CD4-positive, CD25-positive, alpha-beta regulatory T cell (primary cell): ENCODE data around the gene SRSF10. TPM values are rescaled to one million over a fixed set of nuclear protein-coding genes. Genes with fewer than 3 reads are reported as not detected.

Experiments used
- polyA plus RNA-seq, 4 donors: library from polyadenylated mRNA; unstranded; fragments of 300-500 nt; fragmentation: Illumina TruSeq; gene quantifications; one replicate each; pipeline ENCODE4 v1.2.3, GENCODE V29; 2021
- total RNA-seq: library from RNA; stranded (reverse); gene quantifications from one replicate; pipeline ENCODE4 v1.2.3, GENCODE V29; 2022

SRSF10 gene
- total and polyA plus RNA-seq, 5 donors from 2014 or later = 127 to 220 (median 150) TPM

Other genes starting within 250 kb of the SRSF10 start
- 42.0 TPM for gene ELOA, start 236.9 kb downstream of the SRSF10 start, total RNA-seq
- 10 to 100 TPM; 22.6 to 34.3 (median 29.0) TPM for gene ELOA, start 236.9 kb downstream of the SRSF10 start, polyA plus RNA-seq
- 85.8 TPM for gene PITHD1, start 201.9 kb downstream of the SRSF10 start, total RNA-seq
- gene PITHD1, start 201.9 kb downstream of the SRSF10 start, polyA plus RNA-seq = 10 to 100 TPM; 72.6 to 98.9 (median 78.1) TPM
- 50.4 TPM for gene LYPLA2, start 189.2 kb downstream of the SRSF10 start, total RNA-seq
- 100 to 1,000 TPM in 2 of 4 donors, 10 to 100 TPM in 2; 84.4 to 111 (median 100) TPM for gene LYPLA2, start 189.2 kb downstream of the SRSF10 start, polyA plus RNA-seq
- 7.0 TPM for gene GALE, start 179.6 kb downstream of the SRSF10 start, total RNA-seq
- 10 to 100 TPM in 1 of 4 donors, 1 to 10 TPM in 3; 8.0 to 10.3 (median 9.8) TPM for gene GALE, start 179.6 kb downstream of the SRSF10 start, polyA plus RNA-seq
- gene HMGCL, start 154.9 kb downstream of the SRSF10 start, total RNA-seq = 15.7 TPM
- 10 to 100 TPM; 36.3 to 40.5 (median 37.4) TPM for gene HMGCL, start 154.9 kb downstream of the SRSF10 start, polyA plus RNA-seq
- 5.3 TPM for gene FUCA1, start 112.0 kb downstream of the SRSF10 start, total RNA-seq
- 10 to 100 TPM; 10.3 to 22.6 (median 17.0) TPM for gene FUCA1, start 112.0 kb downstream of the SRSF10 start, polyA plus RNA-seq
- 0.15 TPM for gene CNR2, start 67.0 kb downstream of the SRSF10 start, total RNA-seq
- gene CNR2, start 67.0 kb downstream of the SRSF10 start, polyA plus RNA-seq = under 1 TPM in 2 of 4 donors, not detected in 2; 0.03 to 0.05 TPM
- gene PNRC2, start 20.5 kb downstream of the SRSF10 start, total RNA-seq = 126 TPM
- 100 to 1,000 TPM; 123 to 149 (median 141) TPM for gene PNRC2, start 20.5 kb downstream of the SRSF10 start, polyA plus RNA-seq
- not detected for gene MYOM3, start 131.8 kb upstream of the SRSF10 start, total RNA-seq
- gene MYOM3, start 131.8 kb upstream of the SRSF10 start, polyA plus RNA-seq = not detected
- gene IL22RA1, start 162.8 kb upstream of the SRSF10 start, total RNA-seq = not detected
- gene IL22RA1, start 162.8 kb upstream of the SRSF10 start, polyA plus RNA-seq = not detected
- 2.8 TPM for gene IFNLR1, start 207.0 kb upstream of the SRSF10 start, total RNA-seq
- gene IFNLR1, start 207.0 kb upstream of the SRSF10 start, polyA plus RNA-seq = 1 to 10 TPM in 1 of 4 donors, under 1 TPM in 3; 0.36 to 1.4 (median 0.59) TPM